ENCODE data around the gene TRPC6.
"Not testable (repeated sequence)": the region's sequence is repeated elsewhere in the genome, so short reads cannot be mapped to it uniquely, and the experiment has no call there.

The TRPC6 gene

GRCh38 chr11:101516546-101516945, 67.3 kb downstream of the TRPC6 start:
- DNase-seq = no peak

GRCh38 chr11:101511065-101511464, 72.7 kb downstream of the TRPC6 start:
- DNase-seq = no peak

GRCh38 chr11:101510591-101510990, 73.2 kb downstream of the TRPC6 start:
- DNase-seq = no peak

- no peak for DNase-seq
Observed at GRCh38 chr11:101509922-101510321, 73.9 kb downstream of the TRPC6 start.

- no peak for DNase-seq
Observed at GRCh38 chr11:101508370-101508769, 75.4 kb downstream of the TRPC6 start.

- no peak for DNase-seq
Observed at GRCh38 chr11:101498891-101499290, 84.9 kb downstream of the TRPC6 start.

- DNase-seq = no peak
Observed at GRCh38 chr11:101497291-101497690, 86.5 kb downstream of the TRPC6 start.

- no peak for DNase-seq
Observed at GRCh38 chr11:101487775-101488174, 96.0 kb downstream of the TRPC6 start.

GRCh38 chr11:101482556-101483124, 101.2 kb downstream of the TRPC6 start:
- DNase-seq = no peak

GRCh38 chr11:101478587-101479369, 105.0 kb downstream of the TRPC6 start:
- no peak for DNase-seq

GRCh38 chr11:101477926-101478325, 105.9 kb downstream of the TRPC6 start:
- DNase-seq = no peak

GRCh38 chr11:101476191-101476590, 107.6 kb downstream of the TRPC6 start:
- DNase-seq = no peak

- no peak for DNase-seq
Observed at GRCh38 chr11:101475699-101476098, 108.1 kb downstream of the TRPC6 start.

GRCh38 chr11:101474666-101475065, 109.1 kb downstream of the TRPC6 start:
- no peak for DNase-seq

GRCh38 chr11:101470881-101471520, 112.8 kb downstream of the TRPC6 start:
- no peak for DNase-seq

GRCh38 chr11:101470419-101470818, 113.4 kb downstream of the TRPC6 start:
- DNase-seq = no peak

GRCh38 chr11:101466352-101466751, 117.5 kb downstream of the TRPC6 start:
- no peak for DNase-seq

- not testable (repeated sequence) for DNase-seq
Observed at GRCh38 chr11:101464388-101464787, 119.4 kb downstream of the TRPC6 start.

- no peak for DNase-seq
Observed at GRCh38 chr11:101459020-101459419, 124.8 kb downstream of the TRPC6 start.

- DNase-seq = no peak
Observed at GRCh38 chr11:101458161-101458560, 125.6 kb downstream of the TRPC6 start.

GRCh38 chr11:101456812-101457211, 127.0 kb downstream of the TRPC6 start:
- DNase-seq = no peak

GRCh38 chr11:101453682-101454081, 130.1 kb downstream of the TRPC6 start:
- DNase-seq = no peak

- DNase-seq = no peak
Observed at GRCh38 chr11:101448881-101449442, 134.8 kb downstream of the TRPC6 start.

- DNase-seq = no peak
Observed at GRCh38 chr11:101446726-101447125, 137.1 kb downstream of the TRPC6 start.
